ENCODE measurements around the gene SERPINA5.
"Not testable (repeated sequence)": the region's sequence is repeated elsewhere in the genome, so short reads cannot be mapped to it uniquely, and the experiment has no call there.

The SERPINA5 gene

DNA sequence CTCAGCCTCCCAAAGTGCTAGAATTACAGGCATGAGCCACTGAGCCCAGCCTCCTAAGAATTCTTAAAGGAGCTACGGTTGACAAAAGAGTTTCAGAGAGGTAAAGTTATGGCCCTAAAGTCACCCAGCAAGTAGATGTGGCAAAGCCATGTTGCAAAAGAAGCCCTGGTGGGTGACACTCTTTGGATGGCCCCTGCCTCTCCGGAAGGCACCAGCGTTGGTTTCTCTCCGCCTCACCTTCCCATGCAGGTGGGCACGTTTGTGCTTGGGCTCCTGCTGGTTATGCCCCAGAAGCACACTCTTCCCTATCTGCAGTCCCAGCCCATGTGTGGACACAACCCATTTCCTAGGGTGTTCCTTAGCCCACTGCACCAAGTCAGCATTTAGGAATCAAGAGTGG lies 21.5 kb downstream of the SERPINA5 start:
- no peak for DNase-seq

DNA sequence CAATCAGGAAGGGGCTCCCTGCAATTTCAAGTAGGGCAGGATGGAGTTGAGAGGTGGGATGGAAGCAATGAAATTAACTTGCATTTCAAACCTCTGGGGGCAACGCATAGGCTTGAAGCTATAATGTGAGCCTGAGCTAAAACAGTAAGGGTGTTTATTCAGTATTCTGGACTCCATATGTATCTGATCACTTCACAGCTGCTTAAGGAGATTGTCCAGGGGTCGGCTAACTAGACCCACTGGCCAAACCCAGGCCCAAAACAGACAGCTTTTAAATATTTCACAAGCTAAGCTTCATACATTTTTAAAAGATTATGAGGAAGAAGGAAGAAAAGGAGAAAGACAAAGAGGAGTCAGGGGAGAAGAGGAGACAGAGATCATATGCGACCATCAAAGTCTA lies 24.1 kb downstream of the SERPINA5 start:
- DNase-seq: no peak

DNA sequence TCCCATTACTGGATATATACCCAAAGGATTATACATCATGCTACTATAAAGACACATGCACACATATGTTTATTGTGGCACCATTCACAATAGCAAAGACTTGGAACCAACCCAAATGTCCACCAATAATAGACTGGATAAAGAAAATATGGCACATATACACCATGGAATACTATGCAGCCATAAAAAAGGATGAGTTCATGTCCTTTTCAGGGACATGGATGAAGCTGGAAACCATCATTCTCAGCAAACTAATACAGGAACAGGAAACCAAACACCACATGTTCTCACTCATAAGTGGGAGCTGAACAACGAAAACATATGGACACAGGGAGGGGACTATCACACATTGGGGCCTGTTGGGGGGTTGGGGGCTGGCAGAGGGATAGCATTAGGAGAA lies 27.7 kb downstream of the SERPINA5 start:
- DNase-seq: not testable (repeated sequence)

DNA sequence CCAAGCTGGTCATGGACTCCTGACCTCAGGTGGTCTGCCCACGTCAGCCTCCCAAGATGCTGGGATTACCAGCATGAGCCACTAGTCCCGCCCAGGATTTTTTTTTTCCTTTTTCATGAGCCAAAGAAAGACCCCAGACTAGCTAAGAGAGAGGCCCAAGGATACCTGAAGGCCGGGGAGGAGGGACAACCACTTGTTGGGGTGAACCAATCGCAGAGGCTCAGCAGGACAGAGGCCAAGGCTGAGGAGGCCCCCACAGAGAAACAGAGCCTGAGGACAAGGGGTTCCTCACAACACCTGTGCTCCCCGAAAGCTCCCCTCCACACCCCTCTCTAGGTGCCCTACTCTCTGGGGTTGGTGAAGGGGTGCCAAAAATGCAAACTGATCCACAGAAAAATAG lies 30.0 kb downstream of the SERPINA5 start:
- DNase-seq: no peak

DNA sequence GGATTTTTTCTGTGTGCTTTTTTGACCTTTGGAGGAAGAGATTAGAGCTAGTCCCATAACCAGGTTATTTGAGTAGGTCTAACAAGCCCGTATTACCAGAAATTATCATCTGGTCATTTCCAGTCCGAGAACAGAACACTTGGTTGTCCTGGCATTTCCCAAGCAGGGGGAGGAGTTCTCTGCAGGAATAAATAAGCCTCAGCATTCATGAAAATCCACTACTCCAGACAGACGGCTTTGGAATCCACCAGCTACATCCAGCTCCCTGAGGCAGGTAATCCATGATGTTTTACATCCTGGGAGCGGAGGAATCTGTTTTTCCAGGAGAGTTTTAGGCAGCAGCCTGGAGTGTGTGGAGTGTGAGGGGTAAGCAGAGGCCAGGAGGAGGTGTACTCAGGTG lies 30.9 kb downstream of the SERPINA5 start, which contains the start of gene SERPINA3:
Gene SERPINA3, plus strand, starts transcription at position 218 of the 400 bp plus-strand sequence. CDS start 2,051 bp downstream, outside the sequence.
- DNase-seq: no peak

DNA sequence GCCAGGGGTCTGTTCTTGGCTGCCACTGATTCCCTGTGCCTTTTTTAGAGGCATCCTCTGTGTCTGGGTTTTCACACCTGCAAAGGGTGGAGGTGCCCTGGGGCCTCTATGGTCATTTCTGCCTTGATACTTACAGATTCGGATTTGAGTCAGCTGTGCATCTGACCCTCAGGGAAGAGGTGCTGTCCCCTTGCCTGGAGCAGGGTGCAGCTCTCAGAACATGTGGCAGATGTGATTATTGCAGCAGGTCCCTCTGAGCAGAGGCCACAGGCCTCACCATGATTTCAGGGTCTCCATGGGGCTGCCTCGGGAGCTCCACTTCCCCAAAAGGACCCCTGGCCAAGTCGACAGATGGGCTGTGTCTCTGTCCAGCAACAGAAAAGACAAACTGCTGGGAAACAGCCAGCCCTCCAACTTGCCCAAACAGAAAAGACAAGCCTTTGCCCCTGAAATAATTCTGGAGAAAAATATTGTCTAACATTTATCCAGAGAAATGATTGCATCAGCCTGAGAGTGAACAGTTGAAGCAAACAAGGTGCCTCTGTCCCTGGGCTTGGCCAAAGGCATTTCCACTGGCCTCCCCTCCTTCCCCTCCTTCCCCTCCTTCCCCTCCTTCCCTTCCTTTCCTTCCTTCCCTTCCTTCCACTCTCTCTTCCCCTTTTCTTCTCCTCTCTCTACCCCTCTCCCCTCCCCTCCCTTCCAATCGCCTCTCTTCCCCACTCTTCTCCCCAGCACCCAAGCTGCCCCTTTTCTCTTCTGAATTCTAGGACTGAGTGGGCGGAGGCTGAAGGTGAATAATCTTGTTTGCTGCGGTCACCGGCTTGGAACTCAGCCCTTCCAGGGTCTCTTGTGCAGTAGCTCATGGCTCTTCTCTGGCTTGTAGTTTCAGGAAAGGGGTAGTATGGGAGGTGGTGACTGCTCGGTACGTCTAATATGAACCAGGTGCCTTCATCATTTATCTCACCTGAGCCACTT lies 31.6 kb downstream of the SERPINA5 start:
- no peak for DNase-seq

DNA sequence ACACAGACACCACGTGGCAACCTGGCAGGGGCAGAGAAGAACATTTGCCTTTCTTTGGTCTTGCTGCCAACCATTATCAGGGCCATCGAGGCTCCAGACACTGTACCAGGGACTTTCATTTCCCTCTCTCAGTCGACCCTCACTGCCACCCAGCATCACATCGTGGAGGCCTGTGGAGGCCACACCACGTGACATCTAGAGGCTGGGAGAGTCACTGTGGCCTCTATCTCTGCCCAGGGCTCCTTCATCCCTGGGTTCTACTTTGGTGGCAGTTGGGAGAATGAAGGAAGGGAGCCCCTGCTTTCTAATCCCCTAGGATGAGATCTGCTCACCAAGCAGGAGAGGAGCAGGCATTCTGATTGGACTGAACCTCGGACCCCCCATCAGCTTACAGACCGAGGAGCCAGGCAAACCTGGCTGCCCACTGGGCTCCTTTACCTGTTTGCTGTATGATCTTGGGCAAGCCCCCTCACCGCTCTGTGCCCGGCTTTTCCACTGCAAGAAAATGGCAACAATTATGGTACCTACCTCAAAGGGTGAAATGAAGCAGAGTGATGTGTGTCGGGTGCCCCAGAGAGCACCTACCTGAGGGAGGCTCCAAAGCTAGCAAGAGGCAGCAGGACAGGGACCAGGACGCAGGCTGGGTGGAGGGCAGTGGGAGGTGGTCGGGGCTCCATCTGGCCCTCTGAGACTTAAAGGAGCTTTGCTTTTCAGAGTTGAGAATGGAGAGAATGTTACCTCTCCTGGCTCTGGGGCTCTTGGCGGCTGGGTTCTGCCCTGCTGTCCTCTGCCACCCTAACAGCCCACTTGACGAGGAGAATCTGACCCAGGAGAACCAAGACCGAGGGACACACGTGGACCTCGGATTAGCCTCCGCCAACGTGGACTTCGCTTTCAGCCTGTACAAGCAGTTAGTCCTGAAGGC lies 32.8 kb downstream of the SERPINA5 start:
- DNase-seq: no peak

DNA sequence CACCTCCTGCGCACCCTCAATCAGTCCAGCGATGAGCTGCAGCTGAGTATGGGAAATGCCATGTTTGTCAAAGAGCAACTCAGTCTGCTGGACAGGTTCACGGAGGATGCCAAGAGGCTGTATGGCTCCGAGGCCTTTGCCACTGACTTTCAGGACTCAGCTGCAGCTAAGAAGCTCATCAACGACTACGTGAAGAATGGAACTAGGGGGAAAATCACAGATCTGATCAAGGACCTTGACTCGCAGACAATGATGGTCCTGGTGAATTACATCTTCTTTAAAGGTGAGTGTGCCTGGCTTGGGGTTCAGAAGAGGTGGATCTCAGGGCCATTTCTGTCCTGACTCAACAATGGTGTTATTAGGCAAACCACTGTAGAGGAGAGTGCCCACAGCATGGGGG lies 33.6 kb downstream of the SERPINA5 start:
- DNase-seq: no peak

DNA sequence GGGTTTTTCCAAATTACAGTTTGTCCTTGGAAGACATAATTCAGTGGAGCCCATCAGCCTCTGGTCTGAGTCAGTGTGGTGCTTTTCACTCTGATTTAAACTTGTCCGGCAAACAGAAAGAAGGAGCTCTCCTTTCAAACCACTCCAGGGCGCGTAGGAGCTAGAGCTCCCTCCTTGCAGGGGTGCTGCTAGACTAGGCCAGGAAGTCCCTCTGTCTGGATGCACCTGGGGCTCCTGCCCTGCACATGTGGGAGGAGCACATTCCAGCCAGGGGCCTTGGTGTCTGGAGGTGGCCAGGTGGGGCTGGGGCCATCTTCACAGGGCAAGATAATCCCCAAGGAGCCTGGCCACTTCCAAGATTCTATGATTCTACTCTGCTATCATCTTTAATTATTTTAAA lies 34.0 kb downstream of the SERPINA5 start:
- DNase-seq: no peak

DNA sequence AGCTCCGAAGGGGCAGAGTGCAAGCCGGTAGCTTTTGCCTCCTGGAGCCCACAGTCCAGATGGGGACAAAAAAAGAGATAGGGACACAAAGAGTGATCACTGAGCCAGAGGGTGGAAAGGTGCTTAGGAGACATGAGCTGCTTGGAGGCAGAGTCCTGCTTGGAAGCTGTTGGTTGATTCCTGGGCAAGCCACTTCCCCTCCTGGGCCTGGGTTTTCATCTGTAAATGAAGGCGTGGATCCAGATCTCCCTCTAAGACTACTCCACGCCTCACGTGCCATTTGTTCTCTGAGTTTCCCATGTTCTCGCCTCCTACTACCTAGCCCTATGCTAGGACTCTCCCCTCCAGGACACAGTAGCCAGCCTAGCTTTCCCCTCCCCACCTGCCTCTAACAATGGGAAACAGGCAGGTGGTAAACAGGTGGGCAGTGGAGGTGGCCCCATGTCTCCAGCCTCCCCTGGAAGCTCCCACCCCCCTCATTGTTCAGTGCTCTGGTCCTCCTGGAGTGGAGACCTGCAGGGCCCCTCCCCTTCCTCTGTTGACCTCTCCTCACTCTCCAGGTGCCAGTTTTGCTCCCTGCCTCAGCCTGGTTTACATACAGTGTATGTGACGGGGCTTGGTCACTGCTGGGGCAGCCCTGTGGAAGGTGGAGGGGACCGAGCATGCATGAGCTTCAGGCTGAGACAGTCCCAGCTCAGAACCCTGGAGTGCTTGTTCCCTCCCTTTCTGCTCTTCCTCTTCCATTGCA lies 34.8 kb downstream of the SERPINA5 start:
- no peak for DNase-seq

DNA sequence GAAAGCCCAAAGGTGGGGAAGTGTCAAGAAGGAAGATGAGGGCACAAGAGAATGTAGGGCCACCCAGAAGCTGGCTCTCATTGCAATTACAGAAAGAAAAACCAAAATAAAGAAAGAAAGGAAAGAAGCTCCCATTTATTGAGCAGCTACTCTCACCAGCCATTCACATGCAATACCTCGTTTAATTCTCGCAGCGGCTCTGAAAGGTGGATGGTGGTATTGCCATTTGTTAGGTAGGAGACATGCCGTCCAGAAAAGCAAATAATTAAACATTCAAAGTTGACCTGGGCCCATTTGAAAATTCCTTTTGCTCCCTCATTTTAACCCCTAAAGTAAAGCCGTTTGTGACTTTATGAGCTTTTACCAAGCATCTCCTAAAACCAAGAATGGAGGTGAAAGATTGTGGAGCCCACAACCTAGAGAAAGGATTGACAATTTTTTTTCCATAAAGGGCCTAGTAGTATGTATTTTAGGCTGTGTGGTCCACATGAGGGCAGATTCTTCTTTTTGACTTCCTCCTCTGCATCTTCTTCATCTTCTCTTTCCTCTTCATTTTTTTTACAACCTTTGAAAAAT lies 36.2 kb downstream of the SERPINA5 start:
- DNase-seq: no peak

DNA sequence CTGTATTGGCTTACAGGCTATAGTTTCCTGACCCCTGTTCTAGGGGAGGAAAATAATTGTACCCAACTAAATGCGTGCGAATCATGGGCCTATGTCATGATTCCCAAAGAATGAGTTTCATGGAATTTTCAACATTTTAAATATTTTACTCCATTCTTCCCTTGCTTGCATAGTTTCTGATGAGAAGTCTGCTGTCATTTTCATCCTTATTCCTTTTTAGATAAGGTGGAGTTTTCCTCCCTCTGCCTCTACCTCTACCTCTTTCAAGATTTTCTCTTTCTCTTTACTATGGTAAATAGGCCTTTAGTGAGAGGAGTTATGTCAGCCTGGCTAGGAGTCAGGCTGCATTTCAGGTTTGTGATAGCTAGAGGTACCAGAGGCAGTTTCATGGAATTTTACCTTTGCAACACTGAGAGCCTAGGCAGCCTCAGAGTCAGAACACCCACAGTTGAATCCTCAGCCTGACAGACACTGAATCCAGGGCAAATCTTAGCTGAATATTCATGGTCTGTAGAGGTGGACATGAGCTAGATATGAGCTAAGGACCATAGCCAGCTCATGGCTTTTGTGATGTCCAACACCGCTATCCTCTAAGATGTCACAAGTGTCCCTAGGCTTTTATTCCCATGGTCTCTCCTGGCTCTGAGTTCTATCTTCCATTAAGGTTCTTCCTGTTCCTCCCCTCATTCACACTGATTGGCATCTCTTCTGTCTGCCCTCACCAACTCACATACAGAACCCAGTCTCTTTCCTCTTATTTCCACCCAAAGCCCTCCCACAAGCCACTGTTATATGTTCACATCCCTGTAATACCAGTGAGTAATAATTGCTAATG lies 37.0 kb downstream of the SERPINA5 start:
- no peak for DNase-seq

DNA sequence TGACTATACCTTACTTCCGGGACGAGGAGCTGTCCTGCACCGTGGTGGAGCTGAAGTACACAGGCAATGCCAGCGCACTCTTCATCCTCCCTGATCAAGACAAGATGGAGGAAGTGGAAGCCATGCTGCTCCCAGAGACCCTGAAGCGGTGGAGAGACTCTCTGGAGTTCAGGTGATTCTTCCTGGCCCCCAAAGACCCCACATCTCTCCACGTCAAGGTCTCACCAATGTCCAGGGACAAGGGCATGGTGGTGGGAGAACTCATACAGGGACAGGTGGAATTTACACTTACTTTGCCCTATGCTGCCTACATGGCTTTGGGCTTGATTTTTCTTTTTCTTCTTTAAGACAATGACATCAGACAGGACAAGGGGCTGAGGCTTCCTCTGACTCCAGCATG lies 38.1 kb downstream of the SERPINA5 start:
- DNase-seq: no peak

DNA sequence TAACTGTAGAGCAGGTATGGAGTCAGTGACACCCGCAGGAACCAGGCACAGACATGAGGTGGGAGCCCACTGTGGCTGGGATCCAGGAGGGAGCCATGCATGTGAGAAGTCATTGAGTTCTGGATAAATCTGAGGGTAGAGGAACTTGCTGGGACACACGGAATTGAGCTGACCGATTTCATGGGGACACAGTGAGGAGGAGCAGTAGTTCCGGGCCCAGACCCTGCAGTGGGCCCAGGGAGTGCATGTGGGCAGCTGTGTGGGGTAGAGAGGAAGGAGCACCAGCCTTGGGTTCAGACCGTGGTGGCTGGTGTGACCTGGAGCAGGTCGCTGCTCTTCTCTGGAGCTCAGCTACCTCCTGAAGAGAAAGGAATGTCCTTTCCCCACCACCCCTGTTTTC lies 39.4 kb downstream of the SERPINA5 start:
- DNase-seq: no peak

DNA sequence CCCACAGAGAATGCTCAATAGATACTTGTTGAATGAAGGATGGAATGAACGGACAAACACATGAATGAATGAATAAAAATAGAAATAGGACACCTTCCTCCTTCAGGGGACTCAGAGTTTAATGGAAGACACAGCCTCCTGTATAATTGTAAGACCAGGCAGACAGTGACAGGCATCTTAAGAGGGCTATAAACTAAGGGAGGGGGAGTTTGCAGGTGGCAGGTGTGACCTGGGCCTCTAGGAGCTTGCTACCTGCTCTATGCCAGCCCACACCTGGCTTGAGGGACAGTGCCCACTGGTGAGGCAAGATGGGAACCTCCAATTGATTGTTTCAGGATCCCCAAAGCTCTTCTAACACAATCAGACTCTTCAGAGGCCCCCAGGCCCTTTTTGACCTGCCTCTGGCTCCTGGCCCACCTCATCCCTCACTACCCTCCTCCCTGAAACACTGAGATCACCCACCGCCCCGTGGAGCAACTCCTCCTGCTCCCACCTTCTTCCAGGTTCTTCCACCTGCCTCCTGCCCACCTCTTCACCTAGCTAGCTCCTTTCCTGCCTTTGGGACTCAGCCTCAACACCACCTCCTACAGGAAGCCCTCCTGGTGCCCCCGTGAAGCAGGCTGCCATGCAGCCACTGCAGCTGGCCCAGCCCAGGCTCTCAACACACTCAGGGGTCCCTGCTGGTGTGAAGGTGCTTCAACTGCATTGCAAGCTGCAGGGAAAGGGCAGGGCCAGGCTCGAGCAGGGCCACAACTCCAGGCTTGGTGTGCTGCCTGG lies 40.3 kb downstream of the SERPINA5 start:
- no peak for DNase-seq

DNA sequence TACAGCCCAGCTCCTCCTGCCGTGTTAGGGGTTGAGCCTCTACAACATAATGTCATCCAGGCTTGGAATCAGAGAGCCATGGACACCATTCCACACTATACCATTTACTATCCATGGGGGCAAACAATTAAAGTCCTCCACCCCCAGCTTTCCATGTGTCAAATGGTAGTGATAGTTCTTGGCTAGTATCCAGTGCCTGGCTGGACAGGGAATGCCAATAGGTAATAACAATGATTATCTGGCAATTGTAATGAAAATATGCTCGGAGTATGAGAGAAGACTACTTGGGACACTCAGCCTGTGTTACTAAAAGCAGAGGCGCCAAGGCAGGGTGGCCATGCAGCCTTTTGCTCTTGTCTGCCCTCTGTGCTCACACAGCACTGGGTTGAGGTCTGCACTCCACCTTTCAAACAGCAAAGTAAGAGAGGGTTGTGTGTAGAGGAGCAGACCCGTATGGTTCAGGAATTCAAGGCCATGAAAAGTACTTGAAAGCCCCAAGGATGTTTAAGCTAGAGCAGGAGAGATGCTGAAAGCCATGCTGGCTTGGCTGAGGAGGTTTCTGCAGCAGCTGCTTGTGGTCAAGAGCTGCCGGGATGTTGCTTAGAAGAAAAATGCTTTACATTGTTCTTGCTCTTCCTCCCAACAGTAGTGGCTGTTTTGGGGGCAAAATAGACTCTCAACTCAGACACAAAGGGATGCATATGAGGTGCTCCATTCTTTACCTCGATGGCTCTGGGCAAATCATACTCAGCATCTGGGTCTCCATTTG lies 41.6 kb downstream of the SERPINA5 start:
- no peak for DNase-seq

DNA sequence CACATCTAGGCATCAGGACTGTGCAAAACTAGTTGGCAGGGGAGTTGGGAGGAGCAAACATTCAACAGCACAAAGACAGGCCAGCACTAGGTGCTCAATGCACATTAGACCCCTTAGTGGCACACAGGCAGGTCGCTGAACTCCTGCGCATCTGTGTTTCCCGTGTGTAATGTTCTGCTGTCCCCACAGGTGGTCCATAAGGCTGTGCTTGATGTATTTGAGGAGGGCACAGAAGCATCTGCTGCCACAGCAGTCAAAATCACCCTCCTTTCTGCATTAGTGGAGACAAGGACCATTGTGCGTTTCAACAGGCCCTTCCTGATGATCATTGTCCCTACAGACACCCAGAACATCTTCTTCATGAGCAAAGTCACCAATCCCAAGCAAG lies 42.2 kb downstream of the SERPINA5 start:
- no peak for DNase-seq

DNA sequence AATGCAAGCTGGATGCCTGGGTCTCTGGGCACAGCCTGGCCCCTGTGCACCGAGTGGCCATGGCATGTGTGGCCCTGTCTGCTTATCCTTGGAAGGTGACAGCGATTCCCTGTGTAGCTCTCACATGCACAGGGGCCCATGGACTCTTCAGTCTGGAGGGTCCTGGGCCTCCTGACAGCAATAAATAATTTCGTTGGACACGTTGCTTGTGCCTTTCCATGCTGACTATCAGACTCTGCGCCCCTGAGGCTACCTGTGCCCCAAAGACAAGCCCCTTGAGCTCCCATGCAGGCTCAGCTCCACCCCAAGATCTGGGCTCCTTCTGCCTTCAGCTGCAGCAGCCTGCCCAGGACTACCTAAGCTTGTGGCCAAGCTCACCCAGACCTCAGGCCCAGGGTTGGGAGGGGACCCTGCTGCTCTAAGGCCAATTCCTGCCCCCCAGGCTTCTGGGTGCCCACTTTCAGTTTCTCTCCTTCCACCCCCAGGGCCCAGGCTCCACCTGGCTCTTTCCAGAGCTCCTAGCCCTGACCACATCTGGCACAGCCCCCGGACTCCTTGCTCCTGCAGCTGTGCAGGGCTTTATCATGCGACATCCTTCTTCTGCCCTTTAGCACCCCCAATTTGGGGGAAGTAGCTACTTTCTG lies 42.8 kb downstream of the SERPINA5 start:
- no peak for DNase-seq

Data from CD4-positive, alpha-beta T cell treated with Interleukin-12 subunit alpha and Interleukin-12 subunit beta, for 1 hour (primary cell).